ENCODE measurements around the gene PPP4R4.
"Not testable (repeated sequence)": the region's sequence is repeated elsewhere in the genome, so short reads cannot be mapped to it uniquely, and the experiment has no call there.

The PPP4R4 gene

GRCh38 chr14:94144765-94145164, 29.4 kb upstream of the PPP4R4 start:
- DNase-seq: no peak

GRCh38 chr14:94145902-94146527, 28.1 kb upstream of the PPP4R4 start:
- no peak for DNase-seq

- no peak for DNase-seq
These were observed 21.4 kb upstream of the PPP4R4 start for GRCh38 chr14:94152676-94153075.

- DNase-seq: no peak
These were observed 20.3 kb upstream of the PPP4R4 start for GRCh38 chr14:94153750-94154342.

- not testable (repeated sequence) for DNase-seq
These were observed 18.0 kb upstream of the PPP4R4 start for GRCh38 chr14:94156143-94156542.

GRCh38 chr14:94157197-94157596, 16.9 kb upstream of the PPP4R4 start:
- no peak for DNase-seq

- peak; percentile 22 for DNase-seq
These were observed 15.8 kb upstream of the PPP4R4 start for GRCh38 chr14:94158239-94158883.

GRCh38 chr14:94161058-94161457, 13.1 kb upstream of the PPP4R4 start:
- DNase-seq: no peak

- DNase-seq: no peak
These were observed 12.1 kb upstream of the PPP4R4 start for GRCh38 chr14:94161981-94162380.

GRCh38 chr14:94162466-94162865, 11.7 kb upstream of the PPP4R4 start:
- no peak for DNase-seq

- no peak for DNase-seq
These were observed 10.3 kb upstream of the PPP4R4 start for GRCh38 chr14:94163796-94164195.

GRCh38 chr14:94164685-94165431, 9.3 kb upstream of the PPP4R4 start:
- peak; percentile 66 for DNase-seq

- no peak for DNase-seq
These were observed 8.4 kb upstream of the PPP4R4 start for GRCh38 chr14:94165744-94166143.

GRCh38 chr14:94170136-94170535, 4.0 kb upstream of the PPP4R4 start:
- no peak for DNase-seq

- no peak for DNase-seq
These were observed 2.9 kb upstream of the PPP4R4 start for GRCh38 chr14:94171208-94171607.

GRCh38 chr14:94172545-94172944, 1.6 kb upstream of the PPP4R4 start:
- DNase-seq: no peak

GRCh38 chr14:94173471-94173884, 644 bp upstream of the PPP4R4 start:
- no peak for DNase-seq

- no peak for DNase-seq
These were observed 485 bp downstream of the PPP4R4 start for GRCh38 chr14:94174604-94175010.

- no peak for DNase-seq
These were observed 1.1 kb downstream of the PPP4R4 start for GRCh38 chr14:94175011-94175745.

GRCh38 chr14:94175747-94176146, 1.6 kb downstream of the PPP4R4 start:
- no peak for DNase-seq

GRCh38 chr14:94176808-94177207, 2.7 kb downstream of the PPP4R4 start:
- no peak for DNase-seq

GRCh38 chr14:94177806-94178205, 3.7 kb downstream of the PPP4R4 start:
- no peak for DNase-seq

- DNase-seq: no peak
These were observed 5.1 kb downstream of the PPP4R4 start for GRCh38 chr14:94179244-94179643.
